Measurements from ENCODE around the gene NBEA. TPM values are rescaled to one million over a fixed set of nuclear protein-coding genes. Genes with fewer than 3 reads are reported as not detected.

NBEA gene
- total RNA-seq, 2 donors from 2014 or later, result 15.2 to 15.9 TPM

- Mint-ChIP-seq H3K36me3 (ENCODE audit: low read depth) (no peaks in the 10 kb centered on the region), H3K27ac (peak overlapping the region; percentile 48), H3K27me3 (ENCODE audit: insufficient read depth) (no peaks in the 10 kb centered on the region), H3K4me3 (no peak overlapping the region), H3K9me3 (no peaks in the 10 kb centered on the region), H3K4me1 (peaks cover 9% of the 10 kb centered on the region)
- Histone ChIP-seq H3K27ac (ENCODE audit: low read depth, low read length) (peak overlapping the region; percentile 74), H3K9ac (ENCODE audit: extremely low read depth, low read length, poor library complexity, severe bottlenecking) (no peak overlapping the region), H3K27me3 (ENCODE audit: control insufficient read depth, insufficient read depth, low read length, poor library complexity, severe bottlenecking) (no peaks in the 10 kb centered on the region), H3K9me3 (ENCODE audit: control insufficient read depth, low read length) (no peaks in the 10 kb centered on the region), H3K4me1 (ENCODE audit: control insufficient read depth, insufficient read depth, low read length) (no peaks in the 10 kb centered on the region), H3K36me3 (ENCODE audit: control insufficient read depth, insufficient read depth, low read length) (no peaks in the 10 kb centered on the region), H3K4me3 (ENCODE audit: low read length) (no peak overlapping the region)
- WGBS, 2 experiments (ENCODE audit: insufficient coverage in 1 of 2, insufficient read length in 1 of 2), result 88 to 91% methylated on average over 4 to 6 of the region's 6 CpGs
- DNase-seq, result no peak
- TF ChIP-seq, protein P1, sequence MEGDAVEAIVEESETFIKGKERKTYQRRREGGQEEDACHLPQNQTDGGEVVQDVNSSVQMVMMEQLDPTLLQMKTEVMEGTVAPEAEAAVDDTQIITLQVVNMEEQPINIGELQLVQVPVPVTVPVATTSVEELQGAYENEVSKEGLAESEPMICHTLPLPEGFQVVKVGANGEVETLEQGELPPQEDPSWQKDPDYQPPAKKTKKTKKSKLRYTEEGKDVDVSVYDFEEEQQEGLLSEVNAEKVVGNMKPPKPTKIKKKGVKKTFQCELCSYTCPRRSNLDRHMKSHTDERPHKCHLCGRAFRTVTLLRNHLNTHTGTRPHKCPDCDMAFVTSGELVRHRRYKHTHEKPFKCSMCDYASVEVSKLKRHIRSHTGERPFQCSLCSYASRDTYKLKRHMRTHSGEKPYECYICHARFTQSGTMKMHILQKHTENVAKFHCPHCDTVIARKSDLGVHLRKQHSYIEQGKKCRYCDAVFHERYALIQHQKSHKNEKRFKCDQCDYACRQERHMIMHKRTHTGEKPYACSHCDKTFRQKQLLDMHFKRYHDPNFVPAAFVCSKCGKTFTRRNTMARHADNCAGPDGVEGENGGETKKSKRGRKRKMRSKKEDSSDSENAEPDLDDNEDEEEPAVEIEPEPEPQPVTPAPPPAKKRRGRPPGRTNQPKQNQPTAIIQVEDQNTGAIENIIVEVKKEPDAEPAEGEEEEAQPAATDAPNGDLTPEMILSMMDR (conservative IDR thresholded peaks at IDR 0.05), result no peak
Observed at GRCh38 chr13:35714121-35714520, 772.1 kb downstream of the NBEA start.

- H3K9me3 Mint-ChIP-seq, result no peaks in the 10 kb centered on the region
- no peak overlapping the region for H3K4me3 ChIP-seq (ENCODE audit: low read length)
- DNase-seq, result peak; percentile 53
- no peaks in the 10 kb centered on the region for H3K9me3 ChIP-seq (ENCODE audit: control insufficient read depth, low read length)
- H3K36me3 Mint-ChIP-seq (ENCODE audit: low read depth), result no peaks in the 10 kb centered on the region
- no peaks in the 10 kb centered on the region for H3K27me3 ChIP-seq (ENCODE audit: control insufficient read depth, insufficient read depth, low read length, poor library complexity, severe bottlenecking)
- H3K4me1 ChIP-seq (ENCODE audit: control insufficient read depth, insufficient read depth, low read length), result no peaks in the 10 kb centered on the region
- WGBS, 2 experiments (ENCODE audit: insufficient coverage in 1 of 2, insufficient read length in 1 of 2), result 78 to 86% methylated on average over 6 to 9 of the region's 9 CpGs
- no peak overlapping the region for H3K27ac Mint-ChIP-seq
- no peaks in the 10 kb centered on the region for H3K36me3 ChIP-seq (ENCODE audit: control insufficient read depth, insufficient read depth, low read length)
- H3K4me3 Mint-ChIP-seq, result no peak overlapping the region
- TF ChIP-seq, protein P1 (conservative IDR thresholded peaks at IDR 0.05), result no peak
- H3K9ac ChIP-seq (ENCODE audit: extremely low read depth, low read length, poor library complexity, severe bottlenecking), result no peak overlapping the region
- H3K27me3 Mint-ChIP-seq (ENCODE audit: insufficient read depth), result peaks cover 3% of the 10 kb centered on the region
- H3K4me1 Mint-ChIP-seq, result peaks cover 9% of the 10 kb centered on the region
- peak overlapping the region; percentile 74 for H3K27ac ChIP-seq (ENCODE audit: low read depth, low read length)
Observed at GRCh38 chr13:35714588-35715377, 772.7 kb downstream of the NBEA start.

DNA sequence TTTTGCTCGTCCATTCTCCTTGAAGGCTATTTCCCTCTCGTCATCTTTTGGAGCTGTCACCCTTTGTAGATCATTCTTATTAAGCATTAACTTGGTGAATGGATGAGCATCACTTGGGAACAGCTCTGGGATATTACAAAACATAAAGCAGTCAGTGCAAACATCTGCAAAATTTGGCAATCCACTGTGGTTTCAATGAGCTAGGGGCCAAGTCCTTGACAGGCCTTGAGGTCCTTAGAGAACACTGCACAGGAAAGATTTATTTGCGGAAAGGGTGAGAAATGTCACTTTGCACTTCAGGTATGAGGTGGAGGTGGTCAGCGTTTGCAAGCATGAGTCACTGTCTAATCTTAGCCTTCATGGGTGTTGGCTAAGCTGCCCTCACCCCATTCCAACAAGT lies 774.1 kb downstream of the NBEA start:
- Histone ChIP-seq H3K4me3 (ENCODE audit: low read length) (no peak overlapping the region), H3K9ac (ENCODE audit: extremely low read depth, low read length, poor library complexity, severe bottlenecking) (no peak overlapping the region), H3K9me3 (ENCODE audit: control insufficient read depth, low read length) (no peaks in the 10 kb centered on the region), H3K36me3 (ENCODE audit: control insufficient read depth, insufficient read depth, low read length) (no peaks in the 10 kb centered on the region), H3K4me1 (ENCODE audit: control insufficient read depth, insufficient read depth, low read length) (no peaks in the 10 kb centered on the region), H3K27ac (ENCODE audit: low read depth, low read length) (no peak overlapping the region), H3K27me3 (ENCODE audit: control insufficient read depth, insufficient read depth, low read length, poor library complexity, severe bottlenecking) (no peaks in the 10 kb centered on the region)
- TF ChIP-seq, protein P1 (conservative IDR thresholded peaks at IDR 0.05), result no peak
- Mint-ChIP-seq H3K27ac (no peak overlapping the region), H3K27me3 (ENCODE audit: insufficient read depth) (peaks cover 3% of the 10 kb centered on the region), H3K36me3 (ENCODE audit: low read depth) (no peaks in the 10 kb centered on the region), H3K4me1 (peaks cover 9% of the 10 kb centered on the region), H3K9me3 (no peaks in the 10 kb centered on the region), H3K4me3 (no peak overlapping the region)
- 83 to 89% methylated on average over 1 to 4 of the region's 4 CpGs for WGBS, 2 experiments (ENCODE audit: insufficient coverage in 1 of 2, insufficient read length in 1 of 2)
- DNase-seq, result no peak
